Lower lobe of right lung (tissue), 2 donors: ENCODE data around the gene FAM219B. TPM values are rescaled to one million over a fixed set of nuclear protein-coding genes. Genes with fewer than 3 reads are reported as not detected.

Experiments used
- ATAC-seq, 2 donors: fragments of 200-7000 bp; cut with Tn5 transposase; one replicate each; pipeline ENCODE4 v1.9.1; 2020 to 2022; ENCODE audit warnings: mild to moderate bottlenecking in 2 of 2, moderate library complexity in 2 of 2
- DNase-seq: peaks from one replicate; pipeline ENCODE4 v3.0.0-alpha.2; 2020
- H3K27ac ChIP-seq: fragments of 200-600 bp; one replicate; pipeline ENCODE4 v1.8.0; 2022
- H3K27me3 ChIP-seq: fragments of 200-600 bp; one replicate; pipeline ENCODE4 v1.8.0; 2022; ENCODE audit warnings: low read depth
- H3K36me3 ChIP-seq: fragments of 200-600 bp; one replicate; pipeline ENCODE4 v1.8.0; 2022; ENCODE audit warnings: mild to moderate bottlenecking
- H3K4me1 ChIP-seq: fragments of 200-600 bp; one replicate; pipeline ENCODE4 v1.8.0; 2022
- H3K4me3 ChIP-seq: fragments of 200-600 bp; one replicate; pipeline ENCODE4 v1.8.0; 2022; ENCODE audit warnings: mild to moderate bottlenecking
- H3K9me3 ChIP-seq: fragments of 200-600 bp; one replicate; pipeline ENCODE4 v1.8.0; 2022
- intact Hi-C: fragments of 100-400 bp; cut with DNase I; formaldehyde crosslinking; loops from one replicate; pipeline ENCODE4 v1.11.0; 2022
- total RNA-seq: library from RNA; stranded (reverse); fragmentation: NEBNext Ultra II Directional; extraction: Animal tissue kit (Norgen Biotek cat#: 25700); gene quantifications from one replicate; pipeline ENCODE4 v1.2.1, GENCODE V29; 2021
- TF ChIP-seq, protein P1 (sequence below): fragments of 200-600 bp; IDR thresholded peaks from one replicate; pipeline ENCODE4 v1.8.0; 2022; ENCODE audit warnings: antibody characterized with exemption, mild to moderate bottlenecking
- donor health status: DM: no; HTN: yes; CAD: no; lungs with severe emphysema.

Gene FAM219B
- total RNA-seq, 1 donor from 2014 or later: 92.2 TPM

GRCh38 chr15:74850393-74850792 lies 56.3 kb downstream of the FAM219B start:
- DNase-seq (no peak), ATAC-seq (no peak)
- H3K36me3 ChIP-seq: peaks cover 89% of the 10 kb centered on the region
- intact Hi-C loops: no loop called here
- H3K27me3 ChIP-seq: no peaks in the 10 kb centered on the region
- TF ChIP-seq, protein P1, sequence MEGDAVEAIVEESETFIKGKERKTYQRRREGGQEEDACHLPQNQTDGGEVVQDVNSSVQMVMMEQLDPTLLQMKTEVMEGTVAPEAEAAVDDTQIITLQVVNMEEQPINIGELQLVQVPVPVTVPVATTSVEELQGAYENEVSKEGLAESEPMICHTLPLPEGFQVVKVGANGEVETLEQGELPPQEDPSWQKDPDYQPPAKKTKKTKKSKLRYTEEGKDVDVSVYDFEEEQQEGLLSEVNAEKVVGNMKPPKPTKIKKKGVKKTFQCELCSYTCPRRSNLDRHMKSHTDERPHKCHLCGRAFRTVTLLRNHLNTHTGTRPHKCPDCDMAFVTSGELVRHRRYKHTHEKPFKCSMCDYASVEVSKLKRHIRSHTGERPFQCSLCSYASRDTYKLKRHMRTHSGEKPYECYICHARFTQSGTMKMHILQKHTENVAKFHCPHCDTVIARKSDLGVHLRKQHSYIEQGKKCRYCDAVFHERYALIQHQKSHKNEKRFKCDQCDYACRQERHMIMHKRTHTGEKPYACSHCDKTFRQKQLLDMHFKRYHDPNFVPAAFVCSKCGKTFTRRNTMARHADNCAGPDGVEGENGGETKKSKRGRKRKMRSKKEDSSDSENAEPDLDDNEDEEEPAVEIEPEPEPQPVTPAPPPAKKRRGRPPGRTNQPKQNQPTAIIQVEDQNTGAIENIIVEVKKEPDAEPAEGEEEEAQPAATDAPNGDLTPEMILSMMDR: no peak
- no peaks in the 10 kb centered on the region for H3K4me1 ChIP-seq
- H3K9me3 ChIP-seq: no peaks in the 10 kb centered on the region
- no peak overlapping the region for H3K27ac ChIP-seq
- no peak overlapping the region for H3K4me3 ChIP-seq

Other genes starting within 250 kb of the FAM219B start
- gene EDC3, start 210.8 kb downstream of the FAM219B start, total RNA-seq: 30.5 TPM
- 0.38 TPM for gene CYP1A1, start 181.3 kb downstream of the FAM219B start, total RNA-seq
- gene CYP1A2, start 158.0 kb downstream of the FAM219B start, total RNA-seq: not detected
- gene CSK, start 124.8 kb downstream of the FAM219B start, total RNA-seq: 83.8 TPM
- not detected for gene LMAN1L, start 94.0 kb downstream of the FAM219B start, total RNA-seq
- gene CPLX3, start 80.2 kb downstream of the FAM219B start, total RNA-seq: not detected
- 40.3 TPM for gene ULK3, start 63.7 kb downstream of the FAM219B start, total RNA-seq
- 122 TPM for gene SCAMP2, start 33.5 kb downstream of the FAM219B start, total RNA-seq
- 29.4 TPM for gene MPI, start 16.8 kb downstream of the FAM219B start, total RNA-seq
- 134 TPM for gene COX5A, start 31.2 kb upstream of the FAM219B start, total RNA-seq
- 17.0 TPM for gene RPP25, start 49.9 kb upstream of the FAM219B start, total RNA-seq
- 1.9 TPM for gene SCAMP5, start 88.7 kb upstream of the FAM219B start, total RNA-seq
- gene PPCDC, start 116.7 kb upstream of the FAM219B start, total RNA-seq: 11.2 TPM